Stimulated activated CD4-positive, alpha-beta T cell treated with anti-CD3 and anti-CD28 coated beads, Interleukin-15, amount 100 ng/mL, for 48 hours (primary cell): Measurements from ENCODE around the gene DHRSX.
"Not testable (repeated sequence)": the region's sequence is repeated elsewhere in the genome, so short reads cannot be mapped to it uniquely, and the experiment has no call there.

Experiments
- DNase-seq, 2 donors: peaks; one replicate each; pipeline ENCODE4 v3.0.0-alpha.2; 2020; ENCODE audit warnings: low read depth in 2 of 2

The DHRSX gene

DNA sequence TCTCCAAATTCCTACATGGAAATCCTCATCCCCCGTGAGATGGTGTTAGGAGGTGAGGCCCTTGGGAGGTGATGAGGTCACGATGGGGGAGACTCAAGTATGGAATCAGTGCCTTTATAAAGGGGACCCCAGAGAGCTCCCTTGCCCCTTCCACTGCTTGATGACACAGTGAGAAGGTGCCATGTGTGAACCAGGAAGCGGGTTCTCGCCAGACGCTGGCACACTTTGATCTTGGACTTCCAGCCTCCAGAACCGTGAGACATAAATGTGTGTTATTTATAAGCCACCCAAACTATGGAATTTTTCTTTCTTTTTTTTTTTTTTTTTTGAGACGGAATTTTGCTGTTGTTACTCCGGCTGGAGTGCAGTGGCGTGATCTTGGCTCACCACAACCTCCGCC is 237.6 kb downstream of the DHRSX start:
- DNase-seq: no peak

DNA sequence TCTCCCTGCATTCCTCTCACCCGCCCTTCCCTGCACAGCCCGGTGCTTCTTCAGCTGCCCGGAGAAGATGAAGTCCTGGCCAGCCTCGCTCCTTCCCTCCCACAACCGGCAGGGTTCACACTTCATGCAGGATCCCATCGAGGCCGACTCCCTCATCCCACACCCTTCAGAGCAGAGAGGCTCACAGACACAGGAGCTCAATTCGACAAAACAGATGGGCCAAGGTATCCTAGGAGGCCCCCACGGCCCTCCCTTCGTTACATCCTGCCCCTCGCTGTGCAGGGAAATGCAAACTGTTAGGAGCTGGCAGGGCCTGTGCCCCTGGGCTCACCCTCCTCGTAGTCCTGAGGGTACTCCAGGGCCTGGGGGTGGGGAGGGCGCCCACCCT is 238.1 kb downstream of the DHRSX start:
- no peak for DNase-seq

DNA sequence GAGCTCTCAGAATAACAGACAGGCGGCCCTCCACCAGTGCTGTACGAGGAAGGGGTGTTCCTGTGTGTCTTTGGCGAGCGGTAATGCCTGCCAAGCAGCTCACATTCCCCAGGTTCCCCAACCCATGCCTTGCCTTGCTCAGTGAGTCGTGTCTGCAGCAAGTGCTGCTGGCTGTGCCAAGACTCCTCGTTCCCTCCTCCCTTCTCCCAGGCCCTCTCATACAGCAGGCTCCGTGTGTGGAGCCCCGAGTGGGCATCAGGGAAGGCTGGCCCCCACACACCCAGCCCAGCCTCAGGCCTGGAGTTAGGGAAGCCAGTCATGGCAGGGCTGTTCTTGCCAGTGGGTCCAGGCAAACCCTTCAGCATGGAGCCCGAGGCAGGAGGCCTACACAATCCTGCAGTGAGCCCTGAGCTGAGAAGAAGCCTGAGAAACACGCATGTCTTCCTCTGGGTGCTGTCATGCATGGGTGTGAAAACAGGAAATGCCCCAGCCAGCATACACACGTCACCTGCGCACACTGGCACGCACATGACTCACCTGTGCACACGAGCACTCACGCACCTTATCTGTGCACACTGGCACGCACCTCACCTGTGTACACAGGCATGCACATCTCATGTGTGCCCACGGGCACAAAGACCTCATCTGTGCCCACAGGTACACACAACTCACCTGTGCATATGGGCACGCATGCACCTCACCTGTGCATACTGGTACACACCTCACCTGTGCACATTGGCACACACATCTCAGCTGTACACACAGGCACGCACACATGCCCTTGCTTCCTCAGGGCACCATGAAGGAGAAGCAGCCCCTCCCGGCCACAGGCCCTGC is 238.7 kb downstream of the DHRSX start:
- DNase-seq: no peak

DNA sequence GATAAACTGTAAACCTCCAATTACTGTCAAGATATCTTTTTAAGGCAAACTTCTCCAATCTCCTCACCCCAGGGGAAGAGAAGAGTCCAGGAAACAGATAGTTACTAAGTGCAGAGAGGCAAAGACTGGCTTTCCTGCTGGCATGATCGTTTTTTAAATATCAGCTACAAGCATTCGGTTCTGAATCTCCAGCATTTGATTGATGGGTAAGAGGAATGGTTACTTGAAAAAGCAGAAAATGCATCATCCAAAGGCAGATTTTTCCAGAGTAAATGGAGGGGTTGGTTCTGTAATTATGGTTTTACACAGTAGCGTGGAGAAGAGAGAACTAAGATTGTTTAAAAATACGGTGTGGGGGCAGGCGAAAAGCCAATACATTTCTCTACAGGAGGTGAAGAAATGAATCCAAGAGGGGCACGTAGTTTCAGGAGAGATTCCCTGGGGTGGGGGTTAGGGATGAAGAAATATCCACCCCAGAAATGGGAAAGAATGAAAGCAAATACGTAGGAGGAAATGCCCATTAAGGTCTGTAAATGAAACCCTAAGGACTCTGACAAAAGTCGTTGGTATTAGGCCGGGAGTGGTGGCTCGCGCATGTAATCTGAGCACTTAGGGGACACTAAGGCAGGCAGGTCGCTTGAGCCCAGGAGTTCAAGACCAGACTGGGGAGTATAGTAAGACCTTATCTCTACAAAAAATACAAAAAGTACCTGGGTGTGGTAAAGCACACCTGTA is 248.3 kb downstream of the DHRSX start:
- DNase-seq: no peak

DNA sequence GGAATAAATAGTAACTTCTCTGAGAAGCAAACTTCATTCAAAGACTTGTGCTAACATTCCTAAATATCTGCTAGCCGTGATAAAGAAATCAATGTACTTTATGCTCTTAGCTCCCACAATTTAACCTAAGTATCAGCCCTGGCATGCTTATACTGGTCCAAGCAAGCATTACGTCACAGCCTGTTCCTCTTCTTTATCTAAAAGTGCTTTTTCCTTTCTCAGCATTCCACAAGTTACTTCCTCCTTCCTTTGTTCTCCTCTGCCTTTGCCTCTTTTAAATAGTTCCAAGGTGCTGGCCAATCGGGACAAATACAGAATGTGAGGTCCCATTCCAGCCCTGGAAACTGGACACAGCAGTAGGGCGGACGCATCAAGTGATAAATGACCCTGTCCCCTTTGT is 249.6 kb downstream of the DHRSX start:
- DNase-seq: no peak

DNA sequence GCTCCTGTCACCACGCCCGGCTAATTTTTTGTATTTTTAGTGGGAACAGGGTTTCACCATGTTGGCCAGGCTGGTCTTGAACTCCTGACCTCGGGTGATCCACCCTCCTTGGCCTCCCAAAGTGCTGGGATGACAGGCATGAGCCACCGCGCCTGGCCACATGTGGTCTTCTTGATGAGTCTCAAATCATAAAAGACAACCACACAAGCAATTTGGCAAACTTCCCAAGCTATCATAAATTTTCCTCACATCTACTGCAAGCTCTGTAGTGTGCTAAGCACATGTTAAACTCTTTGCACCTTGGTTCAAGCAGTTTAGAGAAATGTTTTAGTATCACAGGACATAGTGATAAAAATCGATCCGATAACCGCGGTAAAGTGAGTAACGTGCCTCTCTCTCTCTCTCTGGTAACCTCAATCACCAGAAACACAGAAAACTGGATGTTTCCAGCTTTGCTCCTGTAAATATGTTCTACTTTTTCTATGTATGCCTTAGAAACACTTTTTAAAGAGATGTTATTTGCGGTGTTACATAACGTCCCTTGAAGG is 256.8 kb downstream of the DHRSX start:
- no peak for DNase-seq

DNA sequence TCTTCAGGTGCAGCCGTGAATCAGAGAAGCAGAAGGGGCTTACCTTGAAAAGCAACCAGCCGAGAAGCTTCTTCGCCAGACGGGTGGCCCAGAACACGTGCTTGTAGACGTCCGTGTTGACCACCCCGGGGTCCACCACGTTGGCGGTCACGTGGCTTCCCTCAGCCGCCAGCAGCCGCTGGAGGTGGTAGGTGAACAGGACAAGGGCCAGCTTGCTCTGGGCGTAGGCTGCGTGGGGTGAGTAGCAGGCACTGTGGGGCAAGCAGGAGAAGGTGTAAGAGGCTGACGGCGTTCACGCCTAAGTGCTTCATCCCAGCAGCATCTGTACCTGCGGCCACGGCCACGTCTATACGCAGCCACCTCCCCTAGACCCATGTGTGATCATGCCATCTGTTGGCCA is 257.8 kb downstream of the DHRSX start:
- no peak for DNase-seq

DNA sequence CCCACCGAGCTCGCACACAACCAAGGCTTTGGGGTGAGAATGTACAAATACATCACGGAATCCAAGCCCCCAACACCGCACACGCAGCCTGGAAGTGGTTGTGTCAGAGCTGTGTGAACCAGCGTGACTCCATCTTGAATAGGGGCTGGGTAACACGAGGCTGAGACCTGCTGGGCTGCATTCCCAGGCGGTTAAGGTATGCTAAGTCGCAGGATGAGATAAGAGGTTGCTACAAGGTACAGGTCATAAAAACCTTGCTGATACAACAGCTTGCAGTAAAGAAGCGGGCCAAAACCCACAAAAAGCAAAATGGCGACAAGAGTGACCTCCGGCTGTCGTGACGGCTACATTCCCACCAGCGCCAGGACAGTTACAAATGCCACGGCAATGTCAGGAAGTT is 258.4 kb downstream of the DHRSX start:
- DNase-seq: no peak

DNA sequence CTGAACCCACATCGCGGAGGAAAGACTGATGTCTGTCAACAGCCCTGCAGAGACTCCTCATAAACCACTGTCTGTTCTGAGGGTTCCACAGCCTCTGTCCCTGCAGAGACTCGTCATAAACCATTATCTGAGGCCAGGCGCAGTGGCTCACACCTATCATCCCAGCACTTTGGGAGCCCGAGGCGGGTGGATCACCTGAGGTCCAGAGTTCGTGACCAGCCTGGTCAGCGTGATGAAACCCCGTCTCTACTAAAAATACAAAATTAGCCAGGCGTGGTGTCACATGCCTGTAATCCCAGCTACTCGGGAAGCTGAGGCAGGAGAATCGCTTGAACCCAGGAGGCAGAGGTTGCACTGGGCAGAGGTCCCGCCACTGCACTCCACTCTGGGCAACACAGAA is 259.3 kb downstream of the DHRSX start:
- not testable (repeated sequence) for DNase-seq

DNA sequence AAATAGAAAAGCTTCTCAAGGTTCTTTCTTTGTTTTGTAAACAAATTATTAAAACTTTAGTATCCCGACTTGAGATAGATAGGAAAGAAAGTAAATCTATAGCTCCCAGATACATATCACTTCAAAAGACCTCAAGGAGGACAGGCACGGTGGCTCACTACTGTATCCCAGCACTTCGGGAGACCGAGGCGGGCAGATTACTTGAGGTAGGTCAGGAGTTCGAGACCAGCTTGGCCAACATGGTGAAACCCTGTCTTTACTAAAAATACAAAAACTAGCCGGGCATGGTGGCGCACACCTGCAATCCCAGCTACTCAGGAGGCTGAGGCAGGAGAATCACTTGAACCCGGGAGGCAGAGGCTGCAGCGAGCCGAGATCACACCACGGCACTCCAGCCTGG is 260.0 kb downstream of the DHRSX start:
- DNase-seq: not testable (repeated sequence)

DNA sequence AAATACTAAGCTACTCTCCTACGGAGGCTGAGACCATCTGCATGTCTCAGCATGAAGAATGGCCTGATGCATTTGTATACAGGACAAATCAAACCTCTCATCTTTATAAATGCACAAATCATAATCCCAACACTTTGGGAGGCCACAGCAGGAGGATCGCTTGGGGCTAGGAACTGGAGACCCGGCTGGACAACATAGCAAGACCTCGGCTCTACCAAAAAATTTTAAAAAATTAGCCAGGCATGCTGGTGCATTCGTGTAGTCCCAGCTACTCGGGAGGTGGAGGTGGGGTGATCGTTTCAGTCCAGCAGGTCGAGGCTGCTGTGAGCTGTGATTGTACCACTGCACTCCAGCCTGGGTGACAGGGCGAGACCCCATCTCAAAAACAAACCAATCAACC is 262.8 kb downstream of the DHRSX start:
- DNase-seq: no peak

DNA sequence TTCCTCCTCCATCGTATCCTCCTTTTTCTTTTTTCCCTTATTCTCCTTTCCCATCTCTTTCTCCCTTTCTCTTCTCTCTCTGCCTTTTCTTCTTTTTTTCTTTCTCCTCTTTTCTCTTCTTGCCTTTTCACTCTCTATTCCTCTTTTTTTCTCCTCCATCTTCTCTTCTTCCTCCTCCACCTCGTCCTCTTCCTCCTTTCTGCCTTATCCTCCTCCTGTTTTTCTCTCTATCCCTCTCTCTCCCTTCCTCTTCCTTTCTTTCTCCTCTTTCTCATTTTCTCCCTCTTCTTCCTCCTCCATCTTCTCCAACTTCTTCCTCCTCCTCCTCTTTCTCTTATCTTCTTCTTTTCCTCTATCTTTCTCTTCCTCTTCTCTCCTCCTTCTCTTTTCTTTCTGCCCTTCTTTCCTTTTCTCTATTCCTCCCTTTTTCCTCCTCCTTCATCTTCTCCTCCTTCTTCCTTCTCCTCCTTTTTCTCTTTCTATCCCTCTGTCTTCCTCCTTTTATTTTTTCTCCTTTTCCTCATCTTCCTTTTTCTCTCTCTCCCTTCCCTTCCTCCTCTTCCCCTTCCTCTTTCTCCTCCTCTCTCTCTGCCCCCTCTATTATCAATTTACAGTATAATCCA is 269.1 kb downstream of the DHRSX start:
- DNase-seq: no peak

DNA sequence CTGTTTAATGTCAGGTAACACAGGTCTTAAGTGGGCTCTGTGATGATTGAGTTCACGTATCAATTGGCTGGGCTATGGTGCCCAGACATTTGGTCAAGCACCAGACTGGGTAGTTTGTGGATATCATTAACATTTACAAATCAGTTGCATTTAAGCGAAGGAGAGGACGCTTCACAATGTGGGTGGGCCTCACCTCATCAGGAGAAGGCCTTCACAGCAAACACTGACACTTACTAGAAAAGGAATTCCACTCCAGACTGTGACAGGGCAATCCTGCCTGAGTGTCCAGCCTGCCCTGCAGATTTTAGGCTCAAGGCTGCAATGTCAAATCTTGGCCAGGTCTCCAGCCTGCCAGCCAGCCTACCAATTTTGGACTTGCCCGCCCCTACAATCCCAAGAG is 270.3 kb downstream of the DHRSX start:
- no peak for DNase-seq

DNA sequence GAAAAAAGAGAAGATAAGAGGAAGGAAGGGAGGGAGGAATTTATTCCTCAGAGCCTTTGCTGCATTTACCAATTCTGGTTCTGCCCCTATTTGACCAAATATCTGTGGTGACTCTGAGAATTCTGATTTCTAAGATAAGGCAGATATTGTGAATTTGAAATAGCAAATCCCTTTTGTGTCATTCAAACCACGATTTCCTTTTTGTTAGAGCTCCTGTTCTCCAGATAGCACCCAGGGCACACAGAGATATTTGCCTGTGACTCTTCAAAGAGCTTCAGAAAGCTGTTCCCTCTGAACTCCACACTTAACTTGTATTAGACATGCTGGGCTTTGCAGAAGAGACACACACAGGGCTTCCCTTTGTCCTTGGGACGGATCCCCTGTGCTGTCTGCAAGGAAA is 272.2 kb downstream of the DHRSX start:
- DNase-seq: no peak

DNA sequence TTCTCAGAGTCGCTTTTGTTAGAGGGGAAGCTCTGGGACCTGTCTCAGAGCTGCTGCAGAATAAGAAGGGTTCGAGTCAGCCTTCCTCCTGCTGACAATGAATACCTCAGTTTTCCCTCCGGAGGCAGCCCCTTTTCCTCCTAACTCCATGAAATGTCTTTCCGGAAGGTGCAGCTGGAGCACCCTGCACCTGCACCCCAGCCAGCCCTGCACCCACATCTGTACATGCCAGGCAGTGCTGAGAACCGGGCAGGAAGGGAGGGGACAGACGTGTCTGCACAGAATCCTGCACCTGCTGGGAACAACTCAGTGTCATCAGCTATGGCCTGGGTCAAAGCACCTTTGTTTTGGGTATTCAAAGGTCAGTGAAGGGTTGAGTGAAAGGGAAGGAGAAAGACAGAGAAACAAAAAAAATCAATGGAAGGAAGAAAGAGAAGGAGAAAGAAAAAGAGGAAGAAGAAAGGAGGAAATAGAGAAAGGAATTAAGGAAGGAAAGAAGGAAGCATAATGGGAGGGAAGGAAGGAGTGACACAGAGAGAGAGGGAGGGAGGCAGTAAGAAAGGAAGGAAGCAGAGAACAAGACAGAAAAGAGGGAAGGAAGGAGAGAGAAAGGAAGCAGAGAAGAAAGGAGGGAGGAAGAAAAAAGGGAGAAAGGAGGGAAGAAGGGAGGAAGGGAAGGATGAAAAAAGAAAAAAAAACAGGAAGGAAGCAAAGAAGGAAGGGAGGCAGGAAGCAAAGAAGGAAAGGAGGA is 273.7 kb downstream of the DHRSX start:
- no peak for DNase-seq

DNA sequence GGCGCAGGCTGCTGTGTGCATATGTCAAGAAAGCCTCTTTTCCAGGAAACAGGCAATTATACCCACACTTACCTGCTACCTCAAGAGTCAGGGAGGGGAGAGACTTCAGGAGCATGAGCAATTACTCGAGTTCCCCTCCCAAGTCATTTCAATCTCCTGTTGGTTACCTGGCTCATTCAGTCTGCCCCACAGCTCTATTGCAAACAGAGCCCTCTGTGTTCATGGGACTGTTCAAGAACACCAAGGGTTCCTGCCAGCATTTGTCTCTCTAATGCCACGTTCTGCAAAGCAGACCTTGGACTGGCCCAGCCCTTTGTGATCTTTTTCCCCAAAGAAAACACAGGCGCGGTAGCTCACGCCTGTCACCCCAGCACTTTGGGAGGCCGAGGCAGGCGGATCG is 274.6 kb downstream of the DHRSX start:
- no peak for DNase-seq

DNA sequence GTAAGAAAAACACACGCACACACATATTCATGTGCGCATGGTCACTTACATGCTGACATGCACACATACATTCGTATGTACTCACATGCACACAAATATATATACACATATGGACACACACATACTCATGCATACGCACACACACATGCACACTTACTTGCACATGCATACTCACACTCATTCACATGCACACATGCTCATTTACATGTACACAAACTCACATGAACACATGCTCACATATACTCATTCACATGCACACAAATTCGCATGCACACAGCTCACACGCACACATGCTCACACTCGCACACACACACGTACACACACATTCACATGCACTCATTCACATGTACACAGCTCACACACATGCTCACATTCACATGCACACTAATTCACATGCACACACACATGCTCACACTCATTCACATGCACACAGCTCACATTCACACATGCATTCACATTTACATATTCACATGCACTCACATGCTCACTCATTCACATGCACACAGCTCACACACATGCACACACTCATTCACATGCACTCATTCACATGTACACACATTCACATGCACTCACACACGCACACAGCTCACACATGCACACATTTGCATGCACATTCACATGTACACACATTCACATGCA is 276.1 kb downstream of the DHRSX start:
- DNase-seq: no peak

DNA sequence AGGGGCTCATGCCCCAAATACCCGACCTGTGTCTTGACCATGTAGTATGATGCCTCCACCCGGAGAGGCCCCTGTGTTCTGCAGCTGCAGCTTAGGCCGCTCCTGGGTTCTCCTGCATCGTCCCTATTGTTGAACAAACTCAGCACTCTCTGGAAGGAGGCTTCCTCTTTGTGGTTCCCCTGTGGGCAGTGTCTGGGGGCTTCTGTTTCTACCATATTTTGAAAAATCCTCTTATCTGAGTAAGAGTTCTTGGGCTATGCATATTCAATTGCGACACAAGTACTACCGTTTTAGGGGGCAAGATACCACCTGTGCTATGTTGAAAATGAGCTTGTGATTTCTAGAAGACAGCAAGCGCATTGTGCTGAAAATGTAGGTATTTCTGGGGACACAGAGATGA is 276.6 kb downstream of the DHRSX start:
- DNase-seq: no peak

DNA sequence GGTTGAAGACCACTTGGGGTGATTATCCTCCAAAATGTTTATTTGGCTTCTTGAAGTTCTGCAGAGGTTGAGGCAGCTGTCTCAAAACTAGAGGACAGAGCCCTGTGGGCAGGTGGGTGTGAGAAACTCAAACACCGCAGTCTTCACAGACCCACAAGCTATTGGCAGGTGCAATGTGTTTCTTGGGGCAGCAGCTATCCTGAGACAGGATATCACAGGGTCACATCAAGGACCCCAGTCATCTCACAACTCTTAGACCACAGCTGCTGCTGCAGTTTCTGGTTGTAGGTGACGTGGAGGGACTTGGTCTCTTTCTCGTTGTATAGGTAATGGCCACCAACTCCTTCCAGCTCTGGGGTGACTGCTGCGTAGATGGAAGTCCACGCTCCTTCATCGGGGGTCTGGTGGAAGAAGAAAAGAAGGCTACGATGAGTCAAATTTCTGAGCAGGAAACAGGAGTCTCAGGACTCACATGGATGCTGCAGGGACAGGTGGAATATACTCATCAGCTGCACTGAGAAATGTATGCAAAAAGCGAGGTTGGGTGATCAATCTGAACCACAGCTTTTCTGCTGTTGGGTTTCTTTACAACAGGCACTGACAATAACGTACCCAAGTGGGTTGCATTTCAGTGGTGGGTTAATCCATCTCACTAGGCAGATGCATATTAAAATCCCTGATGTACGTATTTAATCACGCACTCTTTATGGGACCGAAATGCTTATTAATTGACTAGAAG is 279.8 kb downstream of the DHRSX start:
- no peak for DNase-seq

DNA sequence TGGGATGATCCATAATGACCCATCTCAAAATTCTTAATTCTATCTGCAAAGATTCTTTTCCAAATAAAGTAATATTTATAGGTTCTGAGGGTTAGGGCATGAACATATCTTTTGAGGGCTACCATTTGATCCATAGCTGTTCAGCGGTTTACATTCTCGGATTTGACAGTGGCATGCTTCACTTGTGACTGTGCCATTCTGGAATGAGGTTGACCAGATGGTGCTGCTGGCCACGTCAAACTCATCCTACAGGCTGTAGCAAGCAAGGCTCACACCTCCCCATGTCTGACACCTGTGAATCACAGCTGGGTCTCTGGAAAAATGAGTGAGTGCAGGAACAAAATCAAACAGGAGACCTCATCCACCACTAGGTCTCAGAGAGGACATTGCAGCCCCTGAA is 280.5 kb downstream of the DHRSX start:
- no peak for DNase-seq
